ENCODE measurements around the gene HS3ST4.
A peak's percentile ranks its signal among the peaks of the same experiment; 100 is the strongest.
"Not testable (repeated sequence)": the region's sequence is repeated elsewhere in the genome, so short reads cannot be mapped to it uniquely, and the experiment has no call there.

Gene HS3ST4

DNA sequence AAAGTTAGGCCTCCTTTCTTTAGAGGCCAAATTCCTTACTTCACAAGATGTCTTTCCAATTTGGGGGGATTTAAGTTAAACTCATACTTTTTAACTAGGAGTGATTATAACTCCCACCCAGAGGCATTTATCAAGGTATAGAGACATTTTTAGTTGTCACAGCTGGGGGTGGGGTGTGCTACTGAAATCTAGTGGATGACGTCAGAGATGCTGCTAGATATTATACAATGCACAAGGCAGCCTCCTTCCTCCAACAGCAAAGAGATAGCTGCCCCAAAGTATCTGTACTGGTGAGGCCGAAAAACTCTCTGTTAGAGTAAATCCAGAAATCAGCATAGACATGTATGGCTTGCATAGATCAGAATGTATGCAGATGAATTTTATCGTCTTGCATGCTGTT is 324.0 kb downstream of the HS3ST4 start:
- no peak for DNase-seq

DNA sequence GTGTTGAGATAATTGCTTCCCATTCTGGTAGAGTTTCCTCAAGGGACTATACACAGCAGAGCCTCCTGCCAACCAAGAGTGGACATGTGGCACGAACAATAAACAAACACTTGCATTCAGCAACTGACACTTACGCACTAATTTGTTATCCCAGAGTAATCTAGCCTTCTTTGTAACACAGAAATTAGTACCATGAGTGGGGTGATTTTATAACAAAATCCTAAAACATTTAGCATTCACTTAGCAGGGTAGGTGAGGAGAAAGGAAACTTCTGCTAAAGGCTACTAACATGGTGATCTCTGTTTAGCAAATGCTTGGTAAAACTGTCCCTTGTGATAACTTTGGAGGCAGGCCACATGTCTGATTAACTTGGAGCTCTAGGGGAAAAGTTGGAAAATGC is 325.2 kb downstream of the HS3ST4 start:
- peak; percentile 9 for DNase-seq

DNA sequence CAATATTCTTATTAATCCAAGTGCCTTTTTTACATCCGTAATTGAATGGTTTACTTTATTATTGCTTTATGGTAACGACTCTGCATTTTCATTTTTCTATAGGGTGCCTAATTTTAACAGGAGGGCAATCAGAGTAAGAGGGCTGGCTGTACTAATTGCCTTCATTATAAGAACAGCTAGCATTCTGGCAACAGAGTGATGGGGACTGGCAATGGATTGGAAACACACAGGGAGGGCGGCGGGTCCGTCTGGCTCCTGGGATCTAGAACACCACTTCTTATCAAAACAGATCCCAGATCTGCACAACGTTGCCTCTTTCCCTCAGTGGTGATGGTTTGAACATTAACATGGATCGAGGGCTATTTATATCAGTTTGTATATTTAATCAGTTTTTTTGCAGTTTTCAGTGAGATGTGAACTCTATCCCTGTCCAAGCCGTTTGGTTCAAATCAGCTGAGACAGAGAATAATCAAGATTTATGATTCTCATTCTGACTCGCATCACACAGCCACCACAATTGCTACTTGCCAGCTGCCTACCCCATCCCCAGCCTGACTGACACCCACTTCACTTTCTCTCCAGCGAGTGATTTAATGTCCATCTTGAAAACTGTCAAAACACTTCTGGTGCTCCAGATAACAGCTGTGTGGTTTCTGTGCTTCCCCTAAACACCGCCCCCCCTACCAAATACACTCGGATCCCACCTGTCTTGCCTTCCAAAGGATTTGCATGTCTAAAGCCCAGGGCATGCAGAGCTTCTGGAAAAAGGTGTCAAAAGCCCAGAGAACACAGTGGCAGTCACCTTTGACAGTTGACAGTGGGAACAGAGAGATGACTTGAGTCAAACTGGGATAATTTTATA is 327.9 kb downstream of the HS3ST4 start:
- no peak for DNase-seq

DNA sequence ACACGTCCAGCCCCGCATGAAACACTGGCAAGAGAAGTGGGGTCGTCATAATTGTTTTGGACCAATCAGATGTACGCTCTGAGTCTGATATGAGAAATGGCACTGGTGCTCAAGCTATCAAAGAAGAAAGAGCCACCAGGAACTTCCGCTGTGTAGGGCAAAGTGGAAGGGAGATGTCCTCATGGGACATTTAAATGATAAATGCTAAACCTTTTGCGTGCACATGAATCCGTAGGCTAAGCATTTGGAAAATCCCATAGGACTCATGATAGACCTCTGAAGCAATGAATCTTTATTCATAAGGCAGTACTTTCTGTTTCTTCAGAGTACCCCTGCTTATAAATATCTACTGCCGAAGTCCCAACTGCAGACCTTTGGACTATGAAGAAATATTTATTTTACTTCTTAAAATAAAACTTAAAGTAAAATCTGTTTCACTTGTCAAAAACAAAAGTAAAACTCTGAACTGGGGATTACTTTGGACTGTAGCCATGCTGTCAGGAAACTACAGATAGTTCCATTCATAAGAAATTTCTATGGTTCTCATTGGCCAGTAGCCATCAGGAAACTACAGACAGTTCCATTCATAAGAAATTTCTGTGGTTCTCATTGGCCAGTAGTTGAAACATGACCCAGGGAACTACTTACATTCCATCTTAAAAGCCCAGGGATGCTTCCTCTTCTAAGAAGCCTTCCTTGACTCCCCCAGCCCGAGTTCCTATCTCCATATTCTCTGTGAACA is 335.1 kb downstream of the HS3ST4 start:
- DNase-seq: no peak

DNA sequence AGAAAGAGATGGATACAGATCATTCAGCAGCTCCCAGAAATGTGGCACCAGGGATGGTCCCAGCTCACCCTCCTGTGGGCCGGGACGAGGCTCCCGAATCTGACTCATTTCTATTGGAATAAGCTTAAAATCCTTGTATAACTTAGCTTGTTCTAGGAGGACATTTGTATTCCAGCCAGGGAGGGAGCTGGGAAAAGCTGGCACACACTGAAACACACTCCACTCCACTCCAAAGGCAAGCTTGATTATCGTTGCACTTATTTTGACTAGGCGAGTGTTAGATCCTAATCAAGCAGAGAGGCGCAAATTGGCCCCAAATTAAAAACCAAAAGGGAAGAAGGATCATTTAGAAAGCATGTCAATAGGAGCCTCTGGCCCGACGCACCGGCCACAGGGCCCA is 339.5 kb downstream of the HS3ST4 start:
- DNase-seq: no peak

DNA sequence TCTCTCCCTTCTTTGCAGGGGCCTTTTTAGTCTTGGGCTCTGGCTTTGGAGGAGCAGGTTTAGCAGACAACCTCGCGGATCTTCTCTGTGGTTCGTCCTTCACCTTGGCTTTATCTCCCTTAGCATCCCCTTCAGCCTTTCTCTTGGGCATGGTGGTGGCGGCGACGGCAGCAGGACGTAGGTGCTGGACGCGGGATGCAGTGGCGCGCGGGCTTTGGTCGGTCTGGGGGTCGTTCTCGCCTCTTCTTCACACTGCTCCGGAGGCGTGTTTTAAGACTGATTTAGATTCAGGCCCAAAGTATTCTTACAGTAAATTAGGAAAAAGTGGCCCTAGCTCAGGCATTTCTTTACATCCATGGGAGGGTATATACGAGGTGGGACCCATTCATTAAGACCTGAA is 340.9 kb downstream of the HS3ST4 start:
- not testable (repeated sequence) for DNase-seq

DNA sequence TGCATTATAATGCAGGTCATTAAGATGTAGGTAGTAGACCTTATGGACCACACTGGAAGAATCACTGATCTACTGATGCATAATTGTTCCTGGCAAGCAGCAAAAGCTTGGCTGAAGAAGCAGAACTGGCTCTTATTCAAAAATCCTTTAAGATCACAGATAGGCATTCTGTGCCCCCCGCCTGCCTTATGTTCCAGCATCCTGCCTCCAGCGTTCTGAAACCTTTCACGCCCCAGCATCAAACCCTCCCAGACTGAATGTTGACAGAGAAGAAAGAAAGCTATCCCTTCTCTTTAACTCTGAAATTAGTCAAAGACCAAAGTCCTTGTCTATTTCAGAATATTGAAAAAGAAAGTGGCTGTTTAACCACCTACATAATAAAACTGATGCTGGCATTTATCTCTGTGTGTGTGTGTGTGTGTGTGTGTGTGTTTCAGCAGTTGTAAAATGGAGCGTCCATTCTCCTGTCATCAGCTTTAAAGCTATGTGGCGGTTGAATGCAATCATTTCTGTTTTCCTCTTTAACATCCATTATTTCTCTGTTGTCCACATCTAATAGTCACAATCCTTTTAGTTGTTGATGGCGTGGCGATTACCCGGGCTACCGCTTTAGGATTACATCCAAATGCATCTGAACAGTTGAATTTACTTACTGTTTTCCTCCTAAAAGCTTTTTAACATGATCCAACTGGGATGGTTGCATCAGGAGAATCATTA is 350.4 kb downstream of the HS3ST4 start:
- DNase-seq: no peak

DNA sequence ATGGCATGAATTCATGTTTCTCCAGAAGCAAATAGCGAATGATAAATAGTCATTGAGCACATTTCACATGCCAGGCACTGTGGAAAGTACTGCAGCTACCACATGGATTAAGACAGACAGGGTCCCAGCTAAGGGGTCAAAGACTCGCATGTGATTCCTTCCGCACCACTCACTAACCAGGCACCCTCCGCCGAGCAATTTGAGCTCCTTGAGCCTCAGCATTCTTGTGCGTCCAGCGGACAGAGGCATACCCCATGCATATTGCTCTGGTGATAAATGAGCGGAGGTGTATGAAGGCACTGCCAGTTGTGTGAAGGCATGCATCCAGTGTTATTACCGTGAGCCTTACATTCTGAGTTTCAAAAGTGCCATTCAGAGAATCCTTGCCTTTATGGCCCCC is 358.7 kb downstream of the HS3ST4 start:
- DNase-seq: no peak

DNA sequence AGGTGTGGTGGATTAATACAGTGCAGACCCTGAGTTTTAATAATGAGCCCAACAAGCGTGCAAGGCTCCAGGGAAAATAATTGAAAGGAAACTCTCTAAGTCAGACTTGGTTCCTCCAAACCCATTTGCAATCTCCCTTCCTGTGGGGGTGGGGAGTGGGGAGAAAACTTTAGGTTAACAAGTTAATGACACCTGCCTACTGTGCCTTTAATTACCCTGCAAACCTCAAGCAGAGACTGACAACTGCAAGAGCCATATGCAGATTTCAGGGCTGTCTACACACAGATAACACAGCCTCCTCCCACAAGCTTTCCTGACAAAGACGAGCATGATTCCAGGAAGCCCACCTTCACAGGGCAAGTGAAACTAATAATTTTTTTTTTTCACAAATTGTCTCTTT is 359.3 kb downstream of the HS3ST4 start:
- no peak for DNase-seq

DNA sequence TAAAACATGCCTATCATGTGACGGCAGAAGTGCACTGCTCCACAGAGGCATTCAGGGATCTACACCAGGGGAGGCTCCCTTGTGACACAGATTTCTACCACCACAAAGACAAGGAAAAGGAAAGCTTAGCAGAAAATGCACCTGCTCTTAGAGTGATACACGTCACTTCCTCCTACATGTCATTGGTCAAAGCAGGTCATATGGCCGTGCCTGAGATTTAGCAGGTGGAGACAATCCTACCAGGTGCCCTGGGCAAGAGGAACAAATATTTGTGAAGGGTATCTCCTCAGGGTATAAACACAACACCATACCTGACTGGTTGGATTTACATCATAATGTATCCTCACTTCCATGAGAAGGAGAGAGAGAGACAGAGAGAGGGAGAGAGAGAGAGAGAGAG is 362.1 kb downstream of the HS3ST4 start:
- no peak for DNase-seq

DNA sequence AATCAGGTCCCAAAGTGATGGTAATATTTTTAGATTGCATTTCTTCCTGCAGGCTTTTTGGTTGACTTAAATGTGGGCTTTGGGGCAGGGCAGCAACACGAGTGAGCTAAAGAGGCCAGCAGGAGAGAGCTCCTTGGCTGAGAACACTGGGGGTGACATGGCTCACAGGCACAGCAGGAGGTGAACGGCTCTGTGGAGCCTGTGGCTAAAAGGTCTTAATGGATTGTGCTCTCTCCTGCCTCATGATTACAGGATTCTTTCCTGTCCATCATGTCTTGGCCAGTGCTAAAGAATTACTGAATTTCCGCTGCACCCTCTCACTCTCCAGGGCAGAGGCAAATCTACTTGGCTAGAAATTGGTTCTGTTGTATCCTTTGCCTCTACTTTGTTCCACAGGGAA is 366.6 kb downstream of the HS3ST4 start:
- DNase-seq: no peak

DNA sequence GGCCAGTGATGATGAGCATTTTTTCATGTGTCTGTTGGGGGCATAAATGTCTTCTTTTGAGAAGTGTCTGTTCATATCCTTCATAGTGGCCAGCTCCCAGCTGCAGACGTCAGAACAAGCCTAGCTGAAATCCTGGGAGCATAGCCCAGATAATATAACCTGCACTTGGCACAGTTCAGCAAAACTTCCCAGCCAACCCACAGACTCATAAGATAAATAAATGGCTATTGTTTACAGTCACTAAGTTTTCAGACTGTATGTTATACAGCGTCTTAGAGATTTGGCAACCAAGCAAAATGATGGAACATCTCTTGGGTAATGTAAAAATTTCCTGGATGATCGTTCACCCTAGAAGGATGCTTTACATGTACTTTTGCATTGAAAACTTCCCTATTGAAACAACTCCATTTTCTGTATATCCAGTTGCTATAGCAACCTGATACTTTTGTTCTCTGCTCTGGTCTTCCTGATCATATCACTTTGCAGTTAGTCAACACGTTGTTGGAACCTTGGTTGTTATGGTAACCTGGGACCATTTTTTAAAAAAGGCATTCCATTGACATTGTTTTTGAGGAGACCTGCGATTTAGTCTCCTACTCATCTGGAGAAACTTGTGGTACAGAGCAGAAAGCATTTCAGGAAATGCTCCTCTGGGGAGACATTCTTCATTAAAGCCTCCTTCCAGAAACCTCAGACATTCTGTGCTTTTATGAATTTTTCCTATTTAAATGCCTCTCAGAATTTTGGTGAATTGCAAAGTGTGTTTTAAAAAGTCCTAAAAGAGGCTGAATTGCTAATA is 378.7 kb downstream of the HS3ST4 start:
- no peak for DNase-seq

DNA sequence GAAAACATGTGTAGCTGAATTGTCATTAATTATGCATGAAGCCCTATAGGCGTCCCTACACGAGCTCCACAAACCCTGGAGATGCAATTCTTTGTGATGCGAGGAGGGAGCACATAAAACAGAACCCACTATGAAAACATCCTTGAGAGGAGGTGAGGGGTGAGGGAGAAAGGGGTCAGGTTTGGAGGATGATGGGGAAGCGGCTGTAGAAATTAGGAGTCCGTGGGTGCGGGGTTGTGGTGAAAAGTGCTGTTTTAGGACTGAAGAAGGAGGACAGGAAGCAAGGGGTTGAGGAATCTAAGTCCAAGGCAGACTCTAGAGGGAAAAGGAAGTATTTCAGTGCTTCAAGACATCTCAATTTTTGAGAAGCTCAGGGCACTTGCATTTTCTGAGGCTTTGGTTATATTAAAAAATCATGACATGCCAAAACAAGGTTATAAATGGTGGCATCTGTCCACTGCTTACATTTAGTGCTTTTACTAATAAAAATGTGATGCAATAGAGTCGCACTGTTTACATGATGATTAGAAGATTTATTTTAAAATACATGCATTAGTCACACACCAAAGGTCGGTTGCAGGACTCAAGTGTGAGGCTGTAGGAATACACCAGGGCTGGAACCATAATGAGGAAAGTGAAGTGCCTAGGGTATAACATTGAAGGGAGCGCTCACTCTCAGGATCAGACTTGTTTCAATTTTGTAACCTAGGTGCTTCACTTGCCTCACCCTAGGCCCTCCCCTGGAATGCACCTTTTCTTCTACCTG is 379.5 kb downstream of the HS3ST4 start:
- DNase-seq: no peak

DNA sequence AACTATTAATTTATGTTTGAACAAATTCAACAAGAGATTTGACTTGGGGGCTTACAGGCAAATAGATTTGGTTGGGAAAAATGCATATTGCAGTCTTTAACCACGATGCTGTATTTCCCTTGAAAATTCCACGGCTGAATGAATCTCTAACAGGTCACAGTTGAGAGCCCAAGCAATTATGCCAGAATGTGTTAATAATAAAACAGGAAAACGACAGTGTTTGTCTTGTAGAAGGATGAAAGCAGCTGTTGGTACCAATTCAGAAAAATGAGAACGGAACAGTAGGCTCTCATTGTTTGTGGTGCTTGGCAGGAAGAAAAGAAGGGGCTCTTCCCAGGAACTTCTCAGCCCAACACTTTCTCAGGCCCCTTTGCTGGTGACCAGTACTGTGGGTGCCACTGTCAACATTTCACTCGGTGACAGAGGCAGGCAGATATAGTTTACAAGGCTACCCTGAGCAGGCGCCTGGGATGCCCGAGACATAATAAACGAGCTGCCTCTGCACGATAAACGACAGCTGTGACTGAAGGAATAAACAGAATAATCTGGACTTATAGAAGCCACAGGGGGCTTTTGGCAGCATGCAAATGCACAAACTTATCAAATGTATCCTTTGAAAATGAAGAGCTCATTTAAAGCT is 387.1 kb downstream of the HS3ST4 start:
- peak; percentile 9 for DNase-seq

DNA sequence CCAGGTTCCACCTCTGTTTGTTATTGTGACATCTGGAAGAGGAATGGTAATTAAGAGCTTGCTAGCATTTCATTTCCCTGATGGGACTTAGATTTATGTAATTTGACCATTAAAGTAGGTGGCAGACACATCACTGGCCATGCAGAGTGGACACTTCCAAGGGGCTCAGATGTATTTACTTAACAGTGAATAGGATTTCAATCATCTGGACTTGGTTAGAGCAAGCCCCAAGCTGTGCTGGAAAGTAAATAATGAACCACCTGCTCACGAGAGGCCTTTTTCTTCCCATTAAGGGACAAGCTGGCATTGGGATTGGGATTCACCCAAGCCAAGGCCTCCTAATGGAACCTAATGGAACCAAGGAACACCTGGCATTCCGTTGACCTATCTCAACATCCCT is 395.3 kb downstream of the HS3ST4 start:
- DNase-seq: peak; percentile 56

DNA sequence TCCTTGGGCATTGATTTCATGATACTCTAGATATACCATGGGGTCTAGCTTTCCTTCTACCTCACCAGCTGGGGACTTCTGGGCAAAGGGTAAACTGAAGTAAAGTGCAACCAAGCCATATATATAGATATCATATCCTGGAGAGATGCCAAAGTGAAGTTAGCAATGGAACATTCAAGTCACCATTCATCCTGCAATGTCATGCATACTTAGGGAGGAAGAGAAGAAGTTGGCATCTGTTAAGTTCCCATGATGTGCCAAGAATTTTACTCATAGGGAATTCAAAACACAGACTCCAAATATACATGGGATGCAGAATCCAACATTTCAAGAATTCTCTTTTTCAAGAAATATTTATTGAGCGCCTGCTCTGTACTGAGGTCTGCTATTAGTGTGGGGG is 399.8 kb downstream of the HS3ST4 start:
- no peak for DNase-seq

DNA sequence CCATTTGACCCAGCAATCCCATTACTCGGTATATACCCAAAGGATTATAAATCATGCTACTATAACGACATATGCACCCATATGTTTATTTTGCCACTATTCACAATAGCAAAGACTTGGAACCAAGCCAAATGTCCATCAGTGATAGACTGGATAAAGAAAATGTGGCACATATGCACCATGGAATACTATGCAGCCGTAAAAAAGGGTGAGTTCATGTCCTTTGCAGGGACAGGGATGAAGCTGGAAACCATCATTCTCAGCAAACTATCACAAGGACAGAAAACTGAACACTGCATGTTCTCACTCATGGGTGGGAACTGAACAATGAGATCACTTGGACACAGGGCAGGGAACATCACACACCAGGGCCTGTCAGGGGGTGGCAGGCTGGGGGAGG is 406.4 kb downstream of the HS3ST4 start:
- DNase-seq: not testable (repeated sequence)

DNA sequence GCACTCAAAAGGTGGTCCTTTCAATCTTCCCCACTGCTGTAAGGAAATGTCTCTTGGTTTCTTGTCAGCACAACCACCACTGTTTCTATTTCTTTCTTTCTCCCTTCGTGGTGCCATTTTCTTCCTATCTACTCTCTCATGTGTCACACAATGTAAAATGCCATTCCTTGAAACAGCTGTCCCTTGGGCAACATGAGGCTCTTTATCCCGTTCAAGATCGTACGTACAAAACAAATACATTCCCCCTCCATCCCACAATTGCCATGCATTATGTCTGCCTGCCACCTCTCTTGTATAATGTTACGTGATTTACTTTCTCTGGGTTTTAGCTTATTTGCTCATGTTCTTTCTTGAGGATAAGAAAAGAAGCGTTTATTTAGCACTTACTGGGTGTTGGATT is 410.6 kb downstream of the HS3ST4 start:
- no peak for DNase-seq

DNA sequence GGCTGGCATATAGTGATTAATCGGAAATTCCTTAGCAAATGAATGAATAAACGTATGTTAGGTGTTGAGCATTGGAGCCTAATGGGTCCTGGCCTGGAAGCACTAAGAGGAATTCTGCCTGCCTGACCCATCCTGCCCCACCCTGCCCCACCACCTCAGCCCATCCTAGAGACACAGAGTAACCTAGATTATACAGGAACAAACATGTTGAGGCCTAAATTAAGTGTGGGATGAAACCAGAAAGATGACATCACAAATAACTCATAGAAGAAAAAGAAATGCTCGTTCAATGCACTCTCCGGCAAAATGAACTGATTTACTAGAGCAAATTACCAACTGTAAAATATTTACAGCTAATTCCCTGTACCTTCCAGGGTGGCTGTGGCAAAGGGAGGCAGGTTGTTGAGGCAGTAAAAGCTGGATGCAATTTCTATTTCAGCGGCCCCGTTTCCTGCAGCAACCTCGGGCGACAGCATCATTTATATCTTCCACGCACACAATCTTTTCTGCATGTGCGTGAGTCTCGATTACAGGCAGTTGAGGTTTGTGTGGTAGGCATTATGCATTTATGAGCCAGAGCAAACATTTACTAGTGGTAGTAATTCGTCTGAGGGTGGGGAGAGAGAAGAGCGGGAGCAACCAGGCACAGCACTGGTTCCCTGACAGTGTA is 417.2 kb downstream of the HS3ST4 start:
- no peak for DNase-seq

DNA sequence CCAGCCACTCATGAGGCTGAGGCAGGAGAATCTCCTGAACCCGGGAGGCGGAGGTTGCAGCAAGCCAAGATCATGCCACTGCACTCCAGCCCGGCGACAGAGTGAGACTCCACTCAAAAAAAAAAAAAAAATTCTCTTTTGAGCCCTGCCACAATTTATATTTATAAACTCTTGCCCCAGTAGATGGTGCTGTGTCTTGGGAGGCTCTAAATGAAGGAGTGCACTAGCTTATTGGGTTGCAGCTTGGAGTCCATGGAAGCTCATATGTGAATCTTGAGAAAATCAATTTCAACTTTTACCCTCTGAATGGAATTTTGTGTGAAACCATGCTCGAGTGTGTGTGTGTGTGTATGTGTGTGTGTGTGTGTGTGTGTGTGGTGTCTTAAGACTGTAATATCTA is 420.1 kb downstream of the HS3ST4 start:
- no peak for DNase-seq

DNA sequence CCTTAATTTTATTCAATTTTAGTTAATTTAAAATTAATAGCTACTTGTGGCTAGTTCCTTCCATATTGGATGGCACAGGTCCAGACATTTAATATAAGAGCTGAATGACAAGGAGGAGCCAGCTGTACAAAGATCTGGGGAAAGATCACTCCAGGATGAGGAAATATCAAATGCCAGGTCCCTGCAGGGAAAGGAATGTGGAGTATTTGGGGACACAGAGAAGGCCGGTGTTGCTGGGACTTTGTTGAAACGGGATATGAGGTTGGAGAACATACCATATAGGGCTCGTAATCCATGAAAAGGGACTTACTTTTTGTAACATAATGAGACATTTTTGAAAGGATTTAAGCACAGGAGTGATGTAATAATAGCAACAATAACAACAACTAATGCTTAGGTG is 426.8 kb downstream of the HS3ST4 start:
- DNase-seq: no peak

Measured in NCI-H774 (cell line).